ENCODE data around the gene TADA2A. TPM values are rescaled to one million over a fixed set of nuclear protein-coding genes. Genes with fewer than 3 reads are reported as not detected.

The TADA2A gene
- total RNA-seq, 1 donor from 2014 or later = 14.8 TPM

DNA sequence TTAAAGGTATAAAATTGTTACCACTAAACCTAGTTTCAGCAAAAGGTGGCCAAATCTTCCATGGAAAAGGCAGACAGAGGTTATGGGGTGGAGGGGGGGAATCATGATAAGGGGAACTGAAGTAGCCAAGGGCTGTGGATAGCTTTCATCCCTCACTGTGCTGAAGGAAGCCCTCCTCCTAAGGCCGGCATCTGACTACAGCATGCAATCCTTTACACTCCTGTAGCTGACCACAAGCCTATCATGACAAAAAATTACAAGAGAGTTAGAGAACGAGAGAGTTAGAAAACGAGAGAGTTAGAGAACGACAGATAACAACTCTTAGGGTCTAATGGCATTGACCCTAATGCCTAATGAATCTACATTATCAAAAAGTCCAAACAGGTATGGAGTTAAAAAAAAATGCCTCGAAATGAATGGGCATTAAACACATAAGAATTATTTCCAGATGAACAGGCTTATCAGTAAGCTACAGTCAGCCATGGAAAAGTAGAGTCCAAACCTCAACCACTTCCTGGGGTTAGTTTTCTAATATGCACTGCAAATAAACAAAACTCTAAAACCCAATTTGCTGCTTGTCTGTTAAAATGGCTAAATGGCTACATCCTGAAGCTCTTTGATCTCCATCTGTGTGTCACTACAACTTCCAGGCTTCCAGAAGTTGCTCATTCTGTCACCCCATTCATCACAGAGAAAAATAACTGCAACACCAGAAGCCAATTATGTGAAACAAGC lies 112.7 kb downstream of the TADA2A start:
- DNase-seq (ENCODE audit: extremely low read depth, low read depth, low spot score) = no peak

DNA sequence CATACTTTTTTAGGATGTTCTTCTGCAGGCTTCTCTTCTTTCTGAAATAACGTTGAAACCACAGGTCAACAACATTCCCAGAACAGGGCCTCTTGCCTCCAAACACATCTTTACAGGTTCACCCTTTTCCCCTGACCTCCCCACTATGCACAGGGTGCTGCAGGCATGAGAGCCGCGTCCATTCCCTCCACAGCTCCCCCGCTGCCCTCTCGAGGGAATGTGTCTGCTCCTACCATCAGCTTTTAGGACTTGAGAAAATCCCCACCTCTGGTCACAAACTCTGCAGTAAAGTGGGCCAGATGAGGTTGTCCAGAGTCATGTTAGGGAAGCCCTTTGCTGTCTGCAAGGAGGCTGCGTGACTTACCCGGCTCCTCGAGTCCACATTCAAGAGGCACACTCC lies 113.5 kb downstream of the TADA2A start:
- DNase-seq (ENCODE audit: extremely low read depth, low read depth, low spot score) = no peak

DNA sequence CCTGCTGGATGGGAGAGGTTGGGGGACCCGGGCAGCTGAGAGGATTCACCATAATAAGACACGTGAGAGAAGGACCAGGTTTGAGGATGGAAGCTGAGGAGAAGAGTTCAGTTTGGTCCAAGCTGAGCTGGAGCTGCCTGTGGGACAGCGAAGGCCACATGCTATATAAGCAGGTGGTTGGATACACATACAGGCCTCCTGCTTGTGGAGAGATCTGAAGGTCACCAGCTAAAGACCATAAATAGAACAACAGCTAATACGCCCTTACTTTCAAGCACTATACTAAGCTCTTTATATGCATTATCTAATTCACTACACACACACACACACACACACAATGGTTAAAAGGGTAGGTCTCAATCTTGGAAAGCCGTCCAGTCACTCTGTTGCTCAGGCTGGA lies 115.1 kb downstream of the TADA2A start:
- DNase-seq (ENCODE audit: extremely low read depth, low read depth, low spot score) = no peak

DNA sequence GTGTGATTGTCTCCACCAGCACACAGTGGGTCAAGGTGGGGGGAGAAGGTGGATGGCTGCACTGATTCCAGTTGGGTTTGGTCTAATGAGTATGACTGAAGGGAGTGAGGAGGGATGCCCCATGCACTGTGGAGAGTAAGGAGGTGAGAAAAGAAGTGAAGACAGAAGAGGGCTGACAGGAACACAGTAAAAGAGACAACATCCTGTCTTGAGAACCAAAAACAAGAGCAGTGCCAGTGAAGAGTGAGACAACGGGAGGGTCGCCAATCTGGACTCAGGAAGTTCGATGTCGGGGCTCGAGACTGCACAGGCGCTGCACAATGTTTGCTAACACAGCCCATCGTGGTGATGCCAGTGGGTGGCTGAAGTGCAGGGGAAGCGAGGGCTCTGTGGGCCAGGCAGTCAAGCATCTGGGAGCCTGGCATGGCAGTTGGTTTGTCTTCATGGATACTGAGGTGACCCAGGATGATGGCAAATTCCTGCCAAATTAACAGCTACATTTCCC lies 117.1 kb downstream of the TADA2A start:
- no peak for DNase-seq (ENCODE audit: extremely low read depth, low read depth, low spot score)

DNA sequence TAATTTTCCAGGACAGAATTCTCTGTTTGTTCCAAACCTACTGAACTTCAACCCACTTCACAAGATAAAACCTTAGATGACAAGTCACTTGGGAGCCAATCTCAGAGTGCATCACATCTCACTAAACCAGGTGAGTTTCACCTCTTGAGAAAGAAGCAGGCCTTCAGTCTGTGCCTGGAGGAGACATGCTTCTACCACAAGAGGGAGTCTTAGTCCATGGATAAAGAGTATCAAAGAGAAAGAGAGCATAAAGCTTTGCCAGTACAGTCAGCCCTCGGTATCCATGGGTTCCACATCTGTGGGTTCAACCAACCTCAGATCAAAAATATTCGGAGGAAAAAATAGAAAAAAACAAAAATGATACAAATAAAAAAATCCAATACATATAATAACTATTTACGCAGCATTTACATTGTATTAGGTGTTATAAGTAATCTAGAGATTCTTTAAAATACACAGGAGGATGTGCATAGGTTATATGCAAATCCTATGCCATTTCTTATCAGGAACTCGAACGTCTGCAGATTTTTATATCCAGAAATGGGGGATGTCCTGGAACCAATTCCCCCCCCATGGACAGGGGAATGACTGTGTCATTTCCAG lies 120.7 kb downstream of the TADA2A start:
- peak; percentile 16 for DNase-seq (ENCODE audit: extremely low read depth, low read depth, low spot score)

Other genes with a start within 250 kb of the TADA2A start
- not detected in 2 replicates for gene C17orf78, start 30.9 kb upstream of the TADA2A start, total RNA-seq
- gene ACACA, start 50 bp upstream of the TADA2A start, total RNA-seq = 49.0 and 61.3 TPM in 2 replicates
- gene DUSP14, start 83.0 kb downstream of the TADA2A start, total RNA-seq = 52.8 and 58.3 TPM in 2 replicates
- 24.6 and 28.7 TPM in 2 replicates for gene SYNRG, start 202.5 kb downstream of the TADA2A start, total RNA-seq
- 31.9 and 42.6 TPM in 2 replicates for gene DDX52, start 236.6 kb downstream of the TADA2A start, total RNA-seq

Measured in glomerular endothelial cell (primary cell).